HT1080 (cell line): ENCODE data around the gene CAGE1. TPM values are rescaled to one million over a fixed set of nuclear protein-coding genes. Genes with fewer than 3 reads are reported as not detected.
"Not testable (repeated sequence)": the region's sequence is repeated elsewhere in the genome, so short reads cannot be mapped to it uniquely, and the experiment has no call there.

Experiments
- DNase-seq: peaks from one replicate; pipeline ENCODE4 v3.0.0-alpha.2; 2015; ENCODE audit warnings: low read depth
- total RNA-seq: library from RNA; depleted of rRNA; stranded (reverse); fragments of >200 nt; shearing (Covaris generic); gene quantifications from 2 replicates; pipeline ENCODE4 v1.2.3, GENCODE V29; 2014

The CAGE1 gene
- total RNA-seq, 1 experiment from 2014 or later, result 0.03 TPM

DNA sequence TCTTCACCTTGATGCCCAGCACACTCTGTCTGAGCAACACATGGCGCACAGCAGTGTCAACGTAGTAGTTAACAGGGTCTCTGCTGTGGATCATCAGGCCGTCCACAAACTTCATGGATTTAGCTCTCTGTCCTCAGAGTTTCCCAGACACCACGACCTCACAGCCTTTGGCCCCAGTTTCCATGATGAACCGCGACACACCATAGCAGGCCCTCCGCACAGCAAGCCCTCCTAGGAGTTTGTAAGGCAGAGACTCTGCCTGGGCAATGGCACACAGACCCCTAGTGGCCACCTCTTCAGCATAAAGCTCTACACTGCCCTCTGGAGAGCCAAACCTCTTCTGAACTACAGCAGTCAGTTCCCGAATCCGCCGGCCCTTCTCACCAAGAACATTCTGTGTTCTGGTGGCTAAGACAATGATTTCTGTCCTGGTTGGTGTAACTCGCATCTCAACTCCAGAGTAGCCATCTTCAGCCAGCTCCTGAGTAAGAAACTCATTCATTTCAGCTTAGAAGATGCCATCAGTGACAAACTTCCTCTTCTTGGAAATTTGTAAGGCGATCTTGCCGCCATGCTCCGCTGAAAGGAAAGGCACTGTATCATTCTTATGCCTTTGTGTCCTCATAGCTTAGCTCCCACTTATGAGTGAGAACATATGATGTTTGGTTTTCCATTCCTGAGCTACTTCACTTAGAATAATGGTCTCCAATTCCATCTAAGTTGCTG is 50.4 kb downstream of the CAGE1 start:
- DNase-seq, result peak; percentile 48

- no peak for DNase-seq
Observed at GRCh38 chr6:7338031-7338430, 51.5 kb downstream of the CAGE1 start.

DNA sequence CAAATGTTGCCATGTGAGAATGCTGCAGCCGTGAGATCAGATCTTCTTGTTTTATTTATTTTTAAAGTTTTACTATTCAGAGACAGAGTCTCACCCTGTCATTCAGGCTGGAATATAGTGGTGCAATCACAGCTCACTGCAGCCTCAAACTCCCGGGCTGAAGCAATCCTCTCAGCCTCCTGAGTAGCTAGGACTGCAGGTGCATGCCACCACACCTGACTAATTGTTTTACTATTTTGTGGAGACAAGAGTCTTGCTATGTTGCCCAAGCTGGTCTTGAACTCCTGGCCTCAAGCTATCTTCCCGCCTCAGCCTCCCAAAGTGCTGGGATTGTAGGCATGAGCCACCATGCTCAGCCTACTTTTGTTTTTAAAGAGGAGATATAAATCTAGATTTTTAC is 54.0 kb downstream of the CAGE1 start:
- no peak for DNase-seq

GRCh38 chr6:7334685-7335084 is 54.9 kb downstream of the CAGE1 start:
- no peak for DNase-seq

- no peak for DNase-seq
Observed at GRCh38 chr6:7332090-7332745, 57.3 kb downstream of the CAGE1 start.

- no peak for DNase-seq
Observed at GRCh38 chr6:7331452-7331851, 58.1 kb downstream of the CAGE1 start.

DNA sequence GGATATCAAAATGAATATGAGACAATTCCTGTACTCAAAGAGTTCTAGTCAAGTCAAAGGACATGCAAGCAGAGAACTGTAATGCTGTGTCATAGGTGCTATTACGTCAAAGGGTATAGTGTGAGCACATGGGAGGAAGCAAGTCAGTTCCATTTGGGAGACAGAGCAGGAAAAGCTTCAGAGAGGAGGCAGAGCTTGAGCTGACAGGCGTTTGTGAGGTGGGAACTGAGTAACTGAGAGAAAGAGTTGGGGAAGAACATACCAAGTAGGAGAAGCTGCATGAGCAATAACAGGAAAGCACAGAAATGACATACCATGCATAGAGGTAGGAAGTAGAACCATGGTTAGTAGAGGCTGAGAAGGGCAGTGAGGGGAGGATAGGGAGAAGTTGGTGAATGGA is 61.3 kb downstream of the CAGE1 start:
- DNase-seq, result no peak

- no peak for DNase-seq
Observed at GRCh38 chr6:7325750-7326149, 63.8 kb downstream of the CAGE1 start.

DNA sequence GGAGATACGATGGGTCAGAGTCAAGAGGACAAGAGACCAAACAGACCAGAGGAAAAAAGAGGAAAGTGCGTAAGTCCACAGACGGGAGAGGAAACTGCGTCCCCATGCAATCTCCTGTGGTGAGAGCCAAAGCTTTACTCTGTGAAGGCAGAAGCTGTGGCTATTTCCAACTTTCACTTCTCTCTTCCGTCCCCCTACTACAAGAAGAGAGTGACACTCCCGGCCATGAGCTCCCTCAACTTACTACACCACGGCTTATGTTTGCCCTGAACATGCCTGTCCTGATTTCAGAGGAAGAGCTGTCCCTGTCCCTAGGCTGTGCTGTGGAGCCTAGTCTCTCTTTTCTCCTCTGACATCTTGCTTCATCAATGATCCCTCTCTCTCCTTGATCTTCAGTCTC is 65.0 kb downstream of the CAGE1 start:
- no peak for DNase-seq

DNA sequence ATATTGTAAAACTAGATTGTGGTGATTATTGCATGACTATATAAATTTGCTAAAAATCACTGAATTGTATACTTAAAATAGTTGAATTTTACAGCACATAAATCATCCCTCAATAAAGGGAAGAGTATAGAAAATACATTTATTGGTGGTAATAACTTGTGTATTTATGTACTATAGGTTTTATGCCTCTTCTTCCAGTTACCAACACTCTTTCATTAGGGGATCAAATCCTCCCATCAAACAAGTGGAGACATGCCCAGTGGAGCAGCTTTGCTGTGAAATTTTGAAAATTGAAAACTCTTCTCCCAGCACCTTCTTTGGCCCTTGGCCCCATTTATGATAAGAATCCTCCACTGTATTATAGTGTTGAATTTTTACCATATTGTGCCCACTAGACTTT is 66.5 kb downstream of the CAGE1 start:
- DNase-seq, result no peak

DNA sequence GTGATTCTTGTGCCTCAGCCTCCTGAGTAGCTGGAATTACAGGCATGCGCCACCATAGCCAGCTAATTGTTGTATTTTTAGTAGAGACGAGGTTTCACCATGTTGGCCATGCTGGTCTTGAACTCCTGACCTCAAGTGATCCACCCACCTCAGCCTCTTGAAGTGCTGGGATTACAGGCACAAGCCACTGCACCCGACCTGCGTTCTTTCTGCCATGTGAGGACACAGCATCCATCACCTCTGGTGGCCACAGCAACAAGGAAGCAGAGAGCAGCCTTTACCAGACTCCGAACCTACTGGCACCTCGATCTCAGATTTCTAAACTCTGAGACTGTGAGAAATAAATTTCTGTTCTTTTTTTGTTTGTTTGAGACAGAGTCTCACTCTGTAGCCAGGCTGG is 67.7 kb downstream of the CAGE1 start:
- DNase-seq, result not testable (repeated sequence)

GRCh38 chr6:7319406-7319805 is 70.1 kb downstream of the CAGE1 start:
- not testable (repeated sequence) for DNase-seq

DNA sequence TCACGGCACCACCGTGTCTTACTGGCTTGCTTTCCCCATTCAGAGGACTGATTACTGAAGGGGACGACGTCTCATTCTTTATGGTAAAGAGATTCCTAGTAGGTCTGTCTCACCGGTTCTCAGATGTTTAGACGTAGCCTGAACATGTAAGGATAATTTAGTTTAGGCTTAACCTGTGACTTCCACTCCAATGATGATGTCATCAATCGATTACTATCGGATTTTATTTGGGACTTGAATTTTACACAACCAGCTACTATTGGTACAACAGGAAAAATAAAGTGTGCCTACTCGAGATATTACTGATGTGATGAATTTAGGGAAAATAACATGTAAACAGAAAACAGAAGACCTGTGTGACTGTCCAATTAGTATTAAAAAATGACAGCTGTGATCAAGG is 72.0 kb downstream of the CAGE1 start:
- no peak for DNase-seq

- DNase-seq, result no peak
Observed at GRCh38 chr6:7316658-7317533, 72.6 kb downstream of the CAGE1 start.

GRCh38 chr6:7315948-7316365 is 73.6 kb downstream of the CAGE1 start:
- no peak for DNase-seq

GRCh38 chr6:7315087-7315947 is 74.2 kb downstream of the CAGE1 start:
- not testable (repeated sequence) for DNase-seq

GRCh38 chr6:7314414-7314813 is 75.1 kb downstream of the CAGE1 start:
- no peak for DNase-seq

- DNase-seq, result no peak
Observed at GRCh38 chr6:7313505-7314165, 75.9 kb downstream of the CAGE1 start.

DNA sequence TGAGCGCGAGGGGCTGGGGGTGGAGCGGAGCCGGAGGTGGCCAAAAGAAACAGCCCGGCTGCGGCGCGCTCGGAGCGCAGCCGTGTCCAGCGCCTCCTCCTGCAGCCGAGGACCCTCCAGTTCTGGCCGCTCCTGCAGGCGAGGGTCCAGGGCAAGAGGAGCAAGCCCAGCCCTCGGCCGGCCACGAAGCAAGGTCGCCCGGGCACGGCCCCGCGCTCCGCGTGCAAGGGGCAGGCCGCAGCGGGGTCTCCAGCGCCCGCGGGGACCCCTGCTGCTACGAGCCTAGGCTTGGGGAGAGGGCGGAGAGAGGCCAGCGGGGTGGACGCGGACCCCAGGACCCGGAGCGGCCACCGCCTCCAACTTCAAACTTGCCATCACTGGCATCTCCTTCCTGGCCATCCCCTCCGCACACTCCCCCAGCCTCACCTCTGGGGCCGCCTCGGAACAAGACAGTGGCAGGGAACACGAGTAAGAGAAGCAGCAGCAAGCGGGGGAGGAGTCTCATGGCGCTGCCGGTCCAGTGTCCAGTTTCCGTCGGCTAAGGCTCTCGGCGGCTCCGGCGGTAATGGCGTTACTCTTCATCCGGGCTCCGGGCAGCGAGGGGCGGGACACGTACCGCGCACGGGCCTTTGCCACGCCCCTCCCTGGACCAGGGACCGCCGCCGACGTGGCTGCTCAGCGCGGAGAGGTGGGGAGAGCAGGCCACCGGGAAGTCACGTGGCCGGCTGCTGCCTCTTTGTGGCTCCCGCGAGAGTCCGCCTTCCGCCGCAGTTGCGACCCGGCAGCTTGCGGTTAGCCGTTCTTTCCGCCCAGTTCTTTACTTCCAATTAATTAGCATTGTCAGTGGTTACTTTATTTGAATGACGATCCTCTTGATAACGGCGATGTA is 76.7 kb downstream of the CAGE1 start, which contains the start of gene SSR1:
TSS of gene SSR1 (minus strand) at position 584 of the 889 bp plus-strand sequence. CDS start at position 505, 79 bp downstream.
- DNase-seq, result peak; percentile 96
